Vagina (tissue), 2 donors: ENCODE data around the gene SEMA3A. TPM values are rescaled to one million over a fixed set of nuclear protein-coding genes. Genes with fewer than 3 reads are reported as not detected.

Experiments used
- DNase-seq, 2 donors: peaks; one replicate each; pipeline ENCODE4 v3.0.0-alpha.2; 2017; ENCODE audit errors: extremely low spot score in 2 of 2
- H3K27ac ChIP-seq: fragments of 200-600 bp; sonication (generic); one replicate; pipeline ENCODE4 v1.5.1; 2019
- H3K27me3 ChIP-seq: fragments of 200-600 bp; sonication (generic); one replicate; pipeline ENCODE4 v1.5.1; 2019
- H3K36me3 ChIP-seq, 2 donors: fragments of 200-600 bp; sonication (generic); one replicate each; pipeline ENCODE4 v1.5.1; 2017 to 2019
- H3K4me1 ChIP-seq: fragments of 200-600 bp; sonication (generic); one replicate; pipeline ENCODE4 v1.5.1; 2019
- H3K4me3 ChIP-seq, 2 donors: fragments of 200-600 bp; sonication (generic); 1 replicate in 1 of 2; 2 replicates in 1 of 2; pipeline ENCODE4 v1.5.1; 2016 to 2019
- H3K9me3 ChIP-seq: fragments of 200-600 bp; sonication (generic); one replicate; pipeline ENCODE4 v1.5.1; 2019
- POLR2A ChIP-seq, 2 donors: fragments of 450-650 bp; IDR thresholded peaks; one replicate each; pipeline ENCODE4 v1.6.1; 2017; ENCODE audit warnings: antibody characterized with exemption in 2 of 2, mild to moderate bottlenecking in 2 of 2, moderate library complexity in 2 of 2
- POLR2AphosphoS5 ChIP-seq, 2 donors: sonication (generic); formaldehyde crosslinking; IDR thresholded peaks; one replicate each; pipeline ENCODE4 v1.9.0; 2017; ENCODE audit warnings: antibody characterized with exemption in 2 of 2, mild to moderate bottlenecking in 2 of 2, low read depth in 1 of 2; ENCODE audit not compliant: insufficient read depth in 1 of 2
- intact Hi-C: fragments of 100-400 bp; cut with DNase I; formaldehyde crosslinking; loops from one replicate; pipeline ENCODE4 v1.15.1; 2023
- total RNA-seq: library from RNA; depleted of rRNA; stranded (reverse); fragments of >200 nt; gene quantifications from one replicate; pipeline ENCODE4 v1.2.3, GENCODE V29; 2016
- TF ChIP-seq, protein P1 (sequence below), 3 experiments: fragments of 450-650 bp in 2 of 3; fragments of 200-600 bp in 1 of 3; sonication (generic) in 1 of 3; IDR thresholded peaks; one replicate each; pipeline ENCODE4 v1.5.1; 2017 to 2019; ENCODE audit warnings: antibody characterized with exemption in 3 of 3, mild to moderate bottlenecking in 2 of 3, moderate library complexity in 2 of 3

The SEMA3A gene
- total RNA-seq, 1 donor from 2014 or later = 3.4 TPM

DNA sequence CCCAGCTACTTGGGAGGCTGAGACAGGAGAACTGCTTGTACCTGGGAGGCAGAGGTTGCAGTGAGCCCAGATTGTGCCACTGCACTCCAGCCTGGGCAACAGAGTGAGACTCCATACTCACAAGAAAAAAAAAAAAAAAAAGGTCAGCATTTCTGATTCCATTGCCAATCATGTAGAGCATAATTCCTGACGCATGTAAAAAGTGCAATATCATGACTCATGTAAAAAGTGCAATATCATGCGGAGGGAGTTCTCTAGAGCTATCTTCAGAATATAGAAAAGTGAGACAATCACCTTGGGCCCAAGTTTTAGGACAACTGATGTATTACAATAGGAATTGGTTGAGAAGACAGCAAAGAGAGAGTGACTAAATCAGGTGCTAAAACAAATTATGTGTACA is 85.8 kb downstream of the SEMA3A start:
- Histone ChIP-seq H3K27ac (no peak overlapping the region), H3K36me3 (no peaks in the 10 kb centered on the region), H3K27me3 (no peaks in the 10 kb centered on the region), H3K4me3 (no peak overlapping the region), H3K9me3 (no peaks in the 10 kb centered on the region), H3K4me1 (no peaks in the 10 kb centered on the region)
- intact Hi-C loops = no loop called here
- TF ChIP-seq POLR2AphosphoS5 (IDR thresholded peaks at IDR 0.05; ENCODE audit: insufficient read depth in 1 of 2, low read depth in 1 of 2) = no peak
- TF ChIP-seq, protein P1, sequence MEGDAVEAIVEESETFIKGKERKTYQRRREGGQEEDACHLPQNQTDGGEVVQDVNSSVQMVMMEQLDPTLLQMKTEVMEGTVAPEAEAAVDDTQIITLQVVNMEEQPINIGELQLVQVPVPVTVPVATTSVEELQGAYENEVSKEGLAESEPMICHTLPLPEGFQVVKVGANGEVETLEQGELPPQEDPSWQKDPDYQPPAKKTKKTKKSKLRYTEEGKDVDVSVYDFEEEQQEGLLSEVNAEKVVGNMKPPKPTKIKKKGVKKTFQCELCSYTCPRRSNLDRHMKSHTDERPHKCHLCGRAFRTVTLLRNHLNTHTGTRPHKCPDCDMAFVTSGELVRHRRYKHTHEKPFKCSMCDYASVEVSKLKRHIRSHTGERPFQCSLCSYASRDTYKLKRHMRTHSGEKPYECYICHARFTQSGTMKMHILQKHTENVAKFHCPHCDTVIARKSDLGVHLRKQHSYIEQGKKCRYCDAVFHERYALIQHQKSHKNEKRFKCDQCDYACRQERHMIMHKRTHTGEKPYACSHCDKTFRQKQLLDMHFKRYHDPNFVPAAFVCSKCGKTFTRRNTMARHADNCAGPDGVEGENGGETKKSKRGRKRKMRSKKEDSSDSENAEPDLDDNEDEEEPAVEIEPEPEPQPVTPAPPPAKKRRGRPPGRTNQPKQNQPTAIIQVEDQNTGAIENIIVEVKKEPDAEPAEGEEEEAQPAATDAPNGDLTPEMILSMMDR (IDR thresholded peaks at IDR 0.05) = no peak
- no peak for TF ChIP-seq POLR2A (IDR thresholded peaks at IDR 0.05)
- no peak for DNase-seq

DNA sequence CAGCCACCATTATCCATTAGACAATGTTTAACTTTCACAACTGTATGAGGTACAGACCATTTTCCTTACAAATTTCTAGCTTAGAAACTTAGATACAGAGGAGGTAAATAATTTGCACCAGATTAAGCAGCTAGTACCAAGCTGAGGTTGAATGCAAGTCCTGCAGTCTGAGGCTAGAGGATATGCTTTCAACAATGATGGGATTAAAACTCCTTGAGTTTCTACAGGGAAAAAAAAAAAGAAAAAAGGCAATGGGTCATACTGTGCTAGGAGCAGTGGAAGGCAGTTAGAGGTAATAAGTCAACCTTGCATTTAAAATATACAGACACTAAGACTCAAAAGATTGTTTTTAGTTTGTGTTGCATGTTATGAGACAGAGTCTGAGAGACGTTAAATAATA is 86.5 kb downstream of the SEMA3A start:
- Histone ChIP-seq H3K9me3 (no peaks in the 10 kb centered on the region), H3K27me3 (no peaks in the 10 kb centered on the region), H3K27ac (no peak overlapping the region), H3K4me1 (no peaks in the 10 kb centered on the region), H3K36me3 (no peaks in the 10 kb centered on the region), H3K4me3 (no peak overlapping the region)
- DNase-seq = no peak
- intact Hi-C loops = no loop called here
- no peak for TF ChIP-seq POLR2A (IDR thresholded peaks at IDR 0.05)
- TF ChIP-seq, protein P1 (IDR thresholded peaks at IDR 0.05) = no peak
- no peak for TF ChIP-seq POLR2AphosphoS5 (IDR thresholded peaks at IDR 0.05; ENCODE audit: insufficient read depth in 1 of 2, low read depth in 1 of 2)

DNA sequence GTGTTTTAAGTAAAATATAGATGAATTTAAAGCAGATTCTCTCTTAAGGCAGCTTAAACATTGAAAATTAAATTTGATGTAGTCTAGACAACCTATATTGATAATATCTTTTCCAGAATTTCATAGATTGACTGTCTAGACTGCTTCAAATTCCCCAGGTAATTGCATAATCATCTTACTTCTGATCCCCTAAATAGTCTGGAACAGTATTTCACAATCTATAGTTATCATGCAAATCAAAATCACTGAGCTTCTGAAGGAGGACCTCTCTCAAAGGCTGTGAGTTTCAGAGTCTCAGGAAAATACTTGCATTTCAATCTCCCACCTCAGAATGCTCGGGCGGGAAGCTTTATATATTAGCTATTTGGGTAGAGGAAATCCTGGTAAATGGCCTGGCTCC is 87.3 kb downstream of the SEMA3A start:
- H3K27ac ChIP-seq = no peak overlapping the region

DNA sequence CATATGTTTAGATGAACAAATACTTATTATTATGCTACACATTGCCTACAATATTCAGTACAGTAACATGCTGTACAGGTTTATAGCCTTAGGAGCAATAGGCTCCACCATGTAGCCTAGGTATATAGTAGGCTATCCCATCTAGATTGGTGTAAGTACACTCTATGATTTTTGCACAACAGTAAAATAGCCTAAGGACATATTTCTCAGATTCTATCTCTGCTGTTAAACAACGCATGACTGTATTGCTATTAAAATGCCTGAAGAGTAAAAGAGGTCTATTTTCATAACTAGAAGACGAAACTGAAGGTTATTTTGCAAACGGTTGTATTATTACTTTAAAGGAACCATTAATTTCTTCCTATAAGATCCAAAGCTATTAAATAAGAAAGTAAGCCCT is 88.3 kb downstream of the SEMA3A start:
- no peak for DNase-seq
- Histone ChIP-seq H3K36me3 (no peaks in the 10 kb centered on the region), H3K4me3 (no peak overlapping the region), H3K4me1 (no peaks in the 10 kb centered on the region), H3K27me3 (no peaks in the 10 kb centered on the region), H3K27ac (no peak overlapping the region), H3K9me3 (no peaks in the 10 kb centered on the region)
- intact Hi-C loops = no loop called here
- TF ChIP-seq POLR2A (IDR thresholded peaks at IDR 0.05) = no peak
- TF ChIP-seq, protein P1 (IDR thresholded peaks at IDR 0.05) = no peak
- no peak for TF ChIP-seq POLR2AphosphoS5 (IDR thresholded peaks at IDR 0.05; ENCODE audit: insufficient read depth in 1 of 2, low read depth in 1 of 2)

More for the DNA sequence above, 87.3 kb downstream of the SEMA3A start:
- TF ChIP-seq POLR2A (IDR thresholded peaks at IDR 0.05) (no peak), POLR2AphosphoS5 (IDR thresholded peaks at IDR 0.05; ENCODE audit: insufficient read depth in 1 of 2, low read depth in 1 of 2) (no peak)
- H3K4me1 ChIP-seq = no peaks in the 10 kb centered on the region
- H3K4me3 ChIP-seq = no peak overlapping the region
- H3K36me3 ChIP-seq = no peaks in the 10 kb centered on the region
- intact Hi-C loops = no loop called here
- DNase-seq = no peak
- no peaks in the 10 kb centered on the region for H3K27me3 ChIP-seq
- H3K9me3 ChIP-seq = no peaks in the 10 kb centered on the region

DNA sequence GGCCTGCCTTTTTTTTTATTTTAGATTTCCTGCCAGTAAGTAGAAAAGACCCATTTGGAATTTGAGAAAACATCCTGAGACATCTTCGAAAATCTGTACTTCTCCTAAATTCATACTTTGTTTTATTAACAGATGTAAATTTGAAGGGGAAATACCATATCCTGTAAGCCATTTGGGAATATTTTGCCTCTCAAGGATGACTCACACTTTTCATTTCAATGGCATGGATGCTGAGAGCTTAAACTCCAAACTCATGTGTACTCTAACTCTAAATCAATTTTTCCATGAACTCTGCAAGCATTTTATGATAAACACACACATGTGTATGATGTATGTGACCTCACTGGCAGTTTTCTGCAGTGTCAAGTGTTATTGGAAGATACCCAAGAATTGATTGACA is 89.0 kb downstream of the SEMA3A start:
- H3K9me3 ChIP-seq = no peaks in the 10 kb centered on the region
- no peaks in the 10 kb centered on the region for H3K27me3 ChIP-seq
- TF ChIP-seq, protein P1 (IDR thresholded peaks at IDR 0.05) = no peak
- no peak for TF ChIP-seq POLR2AphosphoS5 (IDR thresholded peaks at IDR 0.05; ENCODE audit: insufficient read depth in 1 of 2, low read depth in 1 of 2)
- no peak for TF ChIP-seq POLR2A (IDR thresholded peaks at IDR 0.05)
- no peak overlapping the region for H3K4me3 ChIP-seq
- no peak overlapping the region for H3K27ac ChIP-seq
- no peaks in the 10 kb centered on the region for H3K36me3 ChIP-seq
- DNase-seq = no peak
- intact Hi-C loops = no loop called here
- H3K4me1 ChIP-seq = no peaks in the 10 kb centered on the region
